GM19351 (cell line): ENCODE data around the gene CMIP.
A peak's percentile ranks its signal among the peaks of the same experiment; 100 is the strongest.

ENCODE experiments used
- ATAC-seq: cut with Tn5 transposase; IDR thresholded peaks from one replicate; pipeline ENCODE4 v1.9.1; 2021; ENCODE audit warnings: mild to moderate bottlenecking, moderate library complexity; ENCODE audit not compliant: unreplicated experiment

CMIP gene

DNA sequence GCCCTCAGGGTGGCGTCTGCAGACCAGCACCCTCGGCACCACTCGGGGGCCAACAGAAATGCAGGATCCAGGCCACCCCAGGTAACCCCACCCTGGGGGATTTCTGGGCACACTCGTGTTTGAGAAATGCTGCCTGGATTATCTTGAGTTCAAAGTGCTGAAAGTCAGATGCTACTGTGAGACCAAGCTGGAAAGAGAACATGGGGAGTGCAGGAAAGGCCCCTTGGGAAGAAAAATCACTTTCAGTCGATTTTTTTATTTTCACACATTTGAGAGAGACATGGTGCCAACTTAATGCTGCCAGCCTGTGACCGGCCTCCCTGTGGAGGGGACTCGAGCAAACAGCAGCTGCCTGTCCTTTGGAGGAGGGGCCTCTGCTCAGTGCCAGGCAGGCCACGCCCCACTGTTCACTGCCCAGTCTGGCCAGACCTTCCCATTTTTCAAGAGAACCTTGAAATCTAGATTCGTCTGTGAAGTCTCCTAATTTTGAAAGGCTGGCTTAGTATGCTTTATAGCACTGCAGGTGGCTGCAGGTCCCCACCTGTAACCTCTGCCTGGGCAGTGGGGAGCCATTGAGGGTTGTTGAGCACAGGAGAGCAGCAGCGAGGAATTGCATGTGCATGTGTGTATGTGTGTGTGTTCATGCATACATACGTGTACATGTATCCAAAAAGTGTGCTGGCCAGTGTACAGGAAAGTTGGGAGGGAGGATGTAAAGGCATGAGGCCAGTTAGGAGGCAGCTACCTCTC is 263.8 kb downstream of the CMIP start:
- ATAC-seq: no peak

DNA sequence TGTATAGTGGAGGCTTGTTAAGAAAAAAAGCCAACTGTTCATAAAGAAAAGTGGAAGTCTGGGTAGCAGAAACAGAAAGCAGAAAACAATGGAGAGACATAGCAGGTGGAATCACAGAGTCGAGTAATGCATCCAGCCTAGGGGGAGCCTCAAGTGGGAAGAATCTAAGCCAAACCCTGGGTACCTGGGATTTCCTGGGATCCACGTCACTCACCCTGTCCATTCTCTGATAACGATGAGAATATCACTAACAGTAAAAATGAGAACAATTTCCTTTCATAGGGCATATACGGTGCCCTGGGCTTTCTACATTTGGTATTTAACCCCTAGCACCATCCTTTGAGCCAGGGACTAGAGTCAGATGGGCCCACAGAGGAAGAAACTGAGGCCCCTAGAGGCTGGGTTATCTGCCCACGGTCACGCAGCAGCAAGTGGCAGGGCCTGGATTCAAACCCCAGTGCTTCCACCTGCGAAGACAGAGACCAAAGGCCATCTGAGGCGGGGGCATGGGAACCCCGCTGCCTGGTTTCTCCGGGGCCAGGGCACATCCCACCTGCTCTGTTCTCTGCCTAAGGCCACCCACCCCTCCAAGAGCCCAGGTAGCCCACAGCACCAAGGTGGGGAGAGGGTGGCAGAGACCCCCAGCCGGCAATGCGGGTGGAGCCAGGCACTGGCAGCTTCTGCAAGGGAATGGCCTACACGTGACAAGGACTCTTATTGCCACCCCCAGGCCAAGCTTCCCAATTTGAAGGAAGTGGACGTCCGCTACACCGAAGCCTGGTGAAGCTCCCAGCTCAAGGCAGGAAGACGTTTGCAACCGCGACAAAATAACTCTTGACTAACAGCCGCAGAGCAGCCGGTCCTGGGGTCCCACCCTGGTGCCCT is 264.6 kb downstream of the CMIP start:
- no peak for ATAC-seq

- no peak for ATAC-seq
Measured at GRCh38 chr16:81710044-81710443, 265.4 kb downstream of the CMIP start.

DNA sequence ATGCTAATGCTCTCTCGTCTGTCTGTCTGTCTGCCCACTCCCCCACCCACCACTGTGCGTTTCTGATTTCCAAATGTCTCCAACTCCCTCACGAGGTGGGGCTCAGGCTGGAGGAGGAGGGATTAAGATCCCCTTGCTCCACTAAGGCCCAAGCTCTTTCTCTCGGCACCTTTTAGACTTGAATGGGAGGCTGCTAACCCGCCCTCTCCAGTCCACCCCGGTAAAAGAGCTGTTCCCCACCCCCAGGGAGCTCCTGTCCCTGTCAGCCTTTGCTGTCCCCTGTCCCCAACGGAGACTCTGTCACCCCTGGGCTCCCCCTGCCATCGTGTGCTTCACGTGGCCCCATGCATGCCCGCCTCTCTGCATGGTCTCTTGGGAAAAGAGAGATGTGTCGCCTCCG is 266.0 kb downstream of the CMIP start:
- ATAC-seq: no peak

GRCh38 chr16:81711657-81712319 is 267.2 kb downstream of the CMIP start:
- ATAC-seq: no peak

DNA sequence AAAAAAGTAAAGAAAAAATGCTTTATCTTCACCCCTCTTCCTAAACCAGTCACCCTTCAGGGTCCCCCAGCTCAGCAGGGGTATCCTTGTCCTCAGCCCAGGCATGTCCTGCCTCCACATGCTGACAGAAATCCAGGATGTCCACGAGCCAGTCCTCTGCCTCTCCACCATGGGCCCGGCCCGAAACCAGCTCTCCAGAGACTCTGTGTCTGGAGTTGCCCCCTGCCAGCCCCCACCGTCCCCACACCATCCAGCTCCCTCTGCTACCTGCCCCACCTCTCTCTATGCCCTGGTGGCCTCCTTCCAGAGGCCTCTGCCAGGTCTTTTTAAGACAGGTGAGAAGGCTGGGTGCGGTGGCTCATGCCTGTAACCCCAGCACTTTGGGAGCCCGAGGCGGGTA is 268.1 kb downstream of the CMIP start:
- no peak for ATAC-seq

GRCh38 chr16:81713295-81713772 is 268.7 kb downstream of the CMIP start:
- ATAC-seq: no peak

GRCh38 chr16:81713796-81714195 is 269.2 kb downstream of the CMIP start:
- no peak for ATAC-seq

DNA sequence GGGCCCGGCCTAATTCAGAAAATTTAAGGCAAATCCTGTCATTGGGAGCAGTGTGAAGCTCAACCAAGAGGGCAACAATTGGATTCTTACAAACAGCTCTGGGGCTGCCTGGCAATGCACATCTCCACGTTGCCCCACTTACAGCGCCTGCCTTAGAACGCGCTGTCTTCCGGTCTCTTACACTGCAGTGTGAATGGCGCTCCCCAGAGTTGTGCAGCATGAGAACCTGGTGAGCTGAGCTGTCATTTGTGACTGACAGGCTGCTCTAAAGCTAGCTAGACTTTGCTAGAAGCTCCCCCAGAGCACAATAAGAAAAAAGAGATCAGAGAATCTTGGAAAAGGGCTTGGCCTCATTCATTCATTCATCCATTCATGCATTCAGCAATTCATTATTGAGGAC is 270.0 kb downstream of the CMIP start:
- ATAC-seq: no peak

DNA sequence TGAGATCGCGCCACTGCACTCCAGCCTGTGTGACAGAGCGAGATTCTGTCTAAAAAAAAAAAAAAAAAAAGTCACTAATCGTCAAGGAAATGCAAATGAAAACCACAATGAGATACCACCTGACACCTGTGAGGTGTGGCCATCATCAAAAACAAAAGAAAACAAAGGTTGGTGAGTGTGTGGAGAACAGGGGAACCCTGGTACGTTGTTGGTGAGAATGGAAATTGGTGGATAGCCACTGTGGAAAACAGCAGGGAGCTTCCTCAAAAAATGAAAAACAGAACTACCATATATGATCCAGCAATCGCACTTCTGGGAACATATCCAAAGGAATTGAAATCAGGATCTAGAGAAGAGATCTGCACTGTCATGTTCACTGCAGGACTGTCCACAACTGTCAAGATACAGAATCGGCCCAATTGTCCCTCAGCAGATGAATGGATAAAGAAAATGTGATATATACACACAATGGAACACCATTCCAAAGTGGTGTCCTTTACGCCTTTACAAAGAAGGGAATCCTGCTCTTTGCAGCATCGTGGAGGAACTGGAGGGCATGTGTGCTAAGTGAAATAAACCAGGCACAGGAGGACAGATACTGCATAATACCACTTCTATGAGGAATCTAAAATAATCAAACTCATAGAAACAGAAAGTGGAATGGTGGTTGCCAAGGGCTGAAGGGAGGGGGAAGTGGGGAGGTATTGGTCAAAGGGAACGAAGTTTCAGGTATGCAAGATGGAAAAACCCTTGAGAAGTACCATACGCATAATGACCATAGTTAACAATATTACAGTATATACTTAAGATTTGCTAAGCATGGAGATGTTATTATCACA is 271.0 kb downstream of the CMIP start:
- peak; percentile 60 for ATAC-seq

GRCh38 chr16:81716478-81717225 is 272.0 kb downstream of the CMIP start:
- ATAC-seq: peak; percentile 64

DNA sequence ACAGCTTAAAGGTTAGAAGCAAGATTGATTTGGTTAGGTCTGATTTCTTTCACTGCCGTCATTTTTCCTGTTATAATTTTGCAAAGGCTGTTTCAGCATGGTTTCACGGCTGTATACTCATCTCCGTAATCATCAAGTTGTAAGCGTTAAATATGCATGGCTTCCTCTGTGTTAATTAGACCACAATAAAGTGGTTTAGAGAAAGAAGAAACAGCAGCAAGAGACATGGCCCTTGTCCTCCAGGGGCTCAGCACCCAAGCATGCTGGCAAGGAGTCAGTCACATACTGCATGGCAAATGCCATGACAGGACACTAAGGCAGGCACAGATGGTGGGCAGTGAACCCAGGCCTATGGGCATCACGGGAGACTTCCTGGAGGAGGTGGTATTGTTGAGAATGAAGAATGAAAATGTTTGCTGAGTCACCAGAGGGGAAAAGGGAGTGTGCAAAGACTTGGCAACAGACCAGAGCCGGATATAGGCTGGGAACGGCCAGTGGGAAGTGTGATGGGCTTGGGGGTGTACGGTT is 273.1 kb downstream of the CMIP start:
- no peak for ATAC-seq

DNA sequence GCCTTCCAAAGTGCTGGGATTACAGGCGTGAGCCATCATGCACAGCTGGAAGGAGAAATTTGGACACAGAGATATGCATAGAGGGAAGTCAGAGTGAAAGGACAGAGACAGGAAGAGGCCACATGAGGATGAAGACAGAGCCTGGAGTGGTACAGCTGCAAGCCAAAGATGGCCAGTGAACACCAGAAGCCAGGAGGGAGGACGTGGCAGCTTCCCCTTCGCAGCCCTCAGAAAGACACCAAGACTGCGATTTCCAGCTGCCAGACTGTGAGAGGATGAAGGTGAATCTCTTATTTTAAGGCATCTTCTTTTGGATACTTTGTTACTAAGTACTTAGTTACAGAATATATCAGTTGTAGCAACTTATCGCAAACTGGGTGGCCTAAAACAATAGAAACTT is 274.0 kb downstream of the CMIP start:
- ATAC-seq: no peak

DNA sequence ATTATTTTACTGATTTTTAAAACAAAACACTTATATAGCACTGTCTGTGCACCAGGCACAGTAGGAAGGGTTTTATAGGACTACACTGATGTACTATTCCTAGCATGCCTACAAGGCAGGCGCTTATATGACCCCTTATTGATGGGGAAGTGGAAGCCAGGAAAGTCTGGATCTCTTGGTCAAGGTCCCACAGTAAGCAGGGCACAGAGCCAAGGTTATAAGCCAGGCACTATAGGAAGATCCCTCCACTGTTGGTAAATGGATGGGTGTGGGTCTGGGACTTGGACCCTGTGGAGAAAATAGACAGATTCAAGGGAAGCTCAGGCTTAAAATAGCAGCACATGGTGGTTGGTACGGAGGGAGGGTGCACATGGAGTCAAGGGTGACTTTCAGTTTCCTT is 275.4 kb downstream of the CMIP start:
- ATAC-seq: no peak

- ATAC-seq: no peak
Measured at GRCh38 chr16:81720973-81721906, 276.6 kb downstream of the CMIP start.

DNA sequence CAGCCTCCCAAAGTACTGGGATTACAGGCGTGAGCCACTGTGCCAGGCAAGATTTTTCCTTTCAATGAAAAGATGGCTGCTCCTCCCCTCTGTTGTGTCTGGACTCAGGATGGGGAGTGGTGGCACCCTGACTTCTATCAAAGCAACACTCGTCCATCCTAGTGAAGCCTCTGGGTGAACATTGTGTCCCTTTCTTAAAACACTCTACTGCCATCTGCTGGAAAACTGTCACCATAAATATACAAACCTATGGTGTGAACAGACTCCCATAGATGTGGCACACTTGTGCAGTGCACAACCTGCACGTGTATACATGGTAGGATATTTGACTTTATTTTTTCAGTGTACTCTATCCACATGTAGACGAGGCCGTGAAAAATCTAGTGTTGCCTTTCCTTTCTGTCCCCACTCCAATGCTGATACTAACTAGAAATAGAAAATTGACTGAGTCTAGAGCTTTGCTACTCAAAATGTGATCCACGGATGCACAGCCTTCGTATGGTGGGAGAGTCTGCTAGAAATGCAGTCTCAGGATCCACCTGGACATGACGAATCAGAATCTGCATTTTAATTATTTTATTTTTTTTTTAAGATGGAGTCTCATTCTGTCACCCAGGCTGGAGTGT is 278.6 kb downstream of the CMIP start:
- peak; percentile 84 for ATAC-seq

DNA sequence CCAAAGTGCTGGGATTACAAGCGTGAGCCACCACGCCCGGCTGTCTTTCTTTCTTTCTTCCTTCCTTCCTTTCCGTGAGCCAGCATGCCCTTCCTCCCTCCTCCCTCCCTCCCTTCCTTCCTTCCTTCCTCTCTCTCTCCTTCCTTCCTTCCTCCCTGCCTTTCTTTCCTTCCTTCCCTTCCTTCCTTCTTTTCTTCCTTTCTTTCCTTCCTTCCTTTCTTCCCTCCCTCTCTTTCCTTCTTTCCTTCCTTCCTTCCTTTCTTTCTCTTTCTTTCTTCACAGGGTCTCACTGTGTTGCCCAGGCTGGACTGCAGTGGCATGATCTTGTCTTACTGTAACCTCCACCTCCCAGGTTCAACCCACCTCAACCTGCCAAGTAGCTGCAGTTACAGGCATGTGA is 283.8 kb downstream of the CMIP start:
- ATAC-seq: no peak

GRCh38 chr16:81729451-81729850 is 284.8 kb downstream of the CMIP start:
- no peak for ATAC-seq
